Thyroid gland (tissue), 4 donors: Measurements from ENCODE around the gene C1orf122.

ENCODE experiments used
- POLR2A ChIP-seq, 2 donors: fragments of 450-650 bp; IDR thresholded peaks; one replicate each; pipeline ENCODE4 v1.6.1; 2017; ENCODE audit warnings: antibody characterized with exemption in 2 of 2, mild to moderate bottlenecking in 2 of 2, moderate library complexity in 1 of 2
- TF ChIP-seq, protein P1 (sequence below), 6 experiments: fragments of 200-600 bp in 3 of 6; fragments of 450-650 bp in 3 of 6; sonication (generic) in 3 of 6; IDR thresholded peaks; one replicate each; pipeline ENCODE4 v1.5.1; 2016 to 2019; ENCODE audit warnings: antibody characterized with exemption in 6 of 6, mild to moderate bottlenecking in 2 of 6, inconsistent platforms in 1 of 6, moderate library complexity in 1 of 6

DNA sequence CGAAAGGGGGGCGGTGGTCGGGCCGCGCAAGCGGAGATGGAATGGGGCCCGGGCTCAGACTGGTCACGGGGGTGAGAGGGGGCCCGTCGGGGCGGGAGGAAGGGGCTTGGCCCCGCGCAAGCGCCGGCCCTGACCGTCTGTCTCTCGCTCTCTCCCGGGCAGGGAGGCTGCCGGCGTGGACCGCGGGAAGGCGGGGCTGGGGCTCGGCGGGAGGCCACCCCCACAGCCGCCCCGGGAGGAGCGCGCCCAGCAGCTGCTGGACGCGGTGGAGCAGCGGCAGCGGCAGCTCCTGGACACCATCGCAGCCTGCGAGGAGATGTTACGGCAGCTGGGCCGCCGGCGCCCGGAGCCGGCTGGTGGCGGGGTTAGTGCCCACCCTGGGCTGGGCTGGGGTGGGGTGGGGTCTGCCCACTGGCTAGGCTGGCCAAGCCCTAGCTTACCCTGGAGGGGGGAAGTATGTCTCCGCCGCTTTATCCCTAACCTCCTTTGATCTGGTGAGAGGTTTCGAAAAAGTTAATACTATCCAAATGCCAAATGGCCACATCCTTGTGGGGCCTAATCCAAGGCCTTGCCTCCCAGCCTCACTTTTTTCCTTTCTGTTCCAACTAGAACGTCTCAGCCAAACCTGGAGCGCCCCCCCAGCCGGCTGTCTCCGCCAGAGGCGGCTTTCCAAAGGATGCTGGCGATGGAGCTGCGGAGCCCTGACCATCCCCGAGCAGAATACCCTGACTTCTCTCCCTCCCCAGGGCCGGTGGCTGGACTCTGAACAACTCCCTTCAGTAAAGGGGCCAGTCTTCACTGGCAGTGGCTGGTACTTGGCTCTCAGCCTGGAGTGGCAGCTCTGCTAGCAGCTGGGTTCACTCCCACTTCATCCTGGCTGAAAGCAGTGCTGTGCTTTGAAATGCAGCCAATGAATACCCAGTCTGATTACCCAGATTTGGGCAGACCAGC is 1.1 kb downstream of the C1orf122 start:
- TF ChIP-seq POLR2A (IDR thresholded peaks at IDR 0.05) = peak in 1 of 2 donors; percentile 22
- TF ChIP-seq, protein P1, sequence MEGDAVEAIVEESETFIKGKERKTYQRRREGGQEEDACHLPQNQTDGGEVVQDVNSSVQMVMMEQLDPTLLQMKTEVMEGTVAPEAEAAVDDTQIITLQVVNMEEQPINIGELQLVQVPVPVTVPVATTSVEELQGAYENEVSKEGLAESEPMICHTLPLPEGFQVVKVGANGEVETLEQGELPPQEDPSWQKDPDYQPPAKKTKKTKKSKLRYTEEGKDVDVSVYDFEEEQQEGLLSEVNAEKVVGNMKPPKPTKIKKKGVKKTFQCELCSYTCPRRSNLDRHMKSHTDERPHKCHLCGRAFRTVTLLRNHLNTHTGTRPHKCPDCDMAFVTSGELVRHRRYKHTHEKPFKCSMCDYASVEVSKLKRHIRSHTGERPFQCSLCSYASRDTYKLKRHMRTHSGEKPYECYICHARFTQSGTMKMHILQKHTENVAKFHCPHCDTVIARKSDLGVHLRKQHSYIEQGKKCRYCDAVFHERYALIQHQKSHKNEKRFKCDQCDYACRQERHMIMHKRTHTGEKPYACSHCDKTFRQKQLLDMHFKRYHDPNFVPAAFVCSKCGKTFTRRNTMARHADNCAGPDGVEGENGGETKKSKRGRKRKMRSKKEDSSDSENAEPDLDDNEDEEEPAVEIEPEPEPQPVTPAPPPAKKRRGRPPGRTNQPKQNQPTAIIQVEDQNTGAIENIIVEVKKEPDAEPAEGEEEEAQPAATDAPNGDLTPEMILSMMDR (IDR thresholded peaks at IDR 0.05) = no peak
